Osteoblast (primary cell): ENCODE data around the gene TEX22. TPM values are rescaled to one million over a fixed set of nuclear protein-coding genes. Genes with fewer than 3 reads are reported as not detected.

Experiments used
- DNase-seq: peaks from one replicate; pipeline ENCODE4 v3.0.0; 2011; ENCODE audit warnings: low spot score, mixed read lengths; ENCODE audit not compliant: insufficient read length; ENCODE audit errors: missing footprints
- H2AFZ ChIP-seq: 2 replicates; pipeline ENCODE4 v1.6.0; 2011; ENCODE audit warnings: mild to moderate bottlenecking, low read length
- H3K27ac ChIP-seq: 2 replicates; pipeline ENCODE4 v1.5.1; 2011; ENCODE audit warnings: mild to moderate bottlenecking, low read depth, low read length, moderate library complexity
- H3K27me3 ChIP-seq: 2 replicates; pipeline ENCODE4 v1.6.0; 2012; ENCODE audit warnings: mild to moderate bottlenecking, control low read depth, inconsistent platforms, low read length, moderate library complexity; ENCODE audit not compliant: insufficient read depth
- H3K36me3 ChIP-seq: 2 replicates; pipeline ENCODE4 v1.5.1; 2011; ENCODE audit warnings: mild to moderate bottlenecking, low read length, control low read depth, moderate library complexity; ENCODE audit not compliant: insufficient read depth
- H3K4me1 ChIP-seq: 2 replicates; pipeline ENCODE4 v1.5.1; 2011; ENCODE audit warnings: mild to moderate bottlenecking, low read length, control low read depth, moderate library complexity; ENCODE audit not compliant: insufficient read depth
- H3K4me2 ChIP-seq: 2 replicates; pipeline ENCODE4 v1.6.0; 2011; ENCODE audit warnings: mild to moderate bottlenecking, low read length; ENCODE audit not compliant: insufficient read depth
- H3K4me3 ChIP-seq: fragments of 200-600 bp; sonication (generic); 3 replicates; pipeline ENCODE4 v1.5.1; 2012; ENCODE audit warnings: mild to moderate bottlenecking, low read length, inconsistent platforms; ENCODE audit not compliant: insufficient read depth
- H3K79me2 ChIP-seq: 2 replicates; pipeline ENCODE4 v1.6.0; 2012; ENCODE audit warnings: mild to moderate bottlenecking, low read length, control low read depth, inconsistent platforms; ENCODE audit not compliant: insufficient read depth
- H3K9me3 ChIP-seq: 2 replicates; pipeline ENCODE4 v1.5.1; 2011; ENCODE audit warnings: low read depth, low read length, control low read depth
- H4K20me1 ChIP-seq: 2 replicates; pipeline ENCODE4 v1.6.0; 2012; ENCODE audit warnings: mild to moderate bottlenecking, low read length, control low read depth; ENCODE audit not compliant: insufficient read depth
- total RNA-seq: library from RNA; depleted of rRNA; stranded (reverse); fragments of >200 nt; gene quantifications from 2 replicates; pipeline ENCODE4 v1.2.3, GENCODE V29; 2012
- TF ChIP-seq, protein P1 (sequence below): IDR thresholded peaks from 2 replicates; pipeline ENCODE4 v1.5.1; 2011; ENCODE audit warnings: mild to moderate bottlenecking, low read depth, low read length, moderate library complexity; ENCODE audit errors: extremely low read depth

The TEX22 gene
- total RNA-seq, 1 donor = under 0.01 TPM

DNA sequence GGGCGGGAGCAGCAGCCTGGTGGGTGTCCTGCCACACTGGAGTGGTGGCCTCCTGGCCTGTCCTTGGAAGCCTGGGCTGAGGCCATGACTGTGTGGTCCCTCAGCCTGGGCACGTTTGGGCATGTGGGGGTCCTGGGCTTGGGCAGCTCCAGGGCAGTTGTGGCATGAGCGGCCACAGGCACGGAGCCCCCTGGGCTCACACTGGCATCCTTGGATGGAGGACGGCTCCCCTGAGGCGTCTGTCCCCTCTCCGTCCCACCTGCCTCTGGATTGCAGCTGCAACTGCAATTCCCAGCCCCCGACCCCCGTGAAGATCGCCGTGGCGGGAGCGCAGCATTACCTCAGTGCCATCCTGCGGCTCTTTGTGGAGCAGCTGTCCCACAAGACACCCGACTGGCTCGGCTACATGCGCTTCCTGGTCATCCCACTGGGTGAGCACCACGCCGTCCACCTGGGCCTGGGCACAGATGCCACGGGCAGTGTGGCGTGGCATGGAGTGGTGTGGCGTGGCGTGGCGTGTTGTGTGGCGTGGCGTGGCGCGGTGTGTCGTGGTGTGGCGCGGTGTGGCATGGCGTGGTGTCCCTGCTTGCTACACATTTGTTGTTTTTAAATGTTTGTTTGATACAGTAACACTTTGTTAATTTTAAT, 15.1 kb upstream of the TEX22 start:
- Histone ChIP-seq H3K9me3 (no peaks in the 10 kb centered on the region), H3K36me3 (no peaks in the 10 kb centered on the region), H3K4me2 (no peak overlapping the region), H3K27me3 (no peaks in the 10 kb centered on the region), H4K20me1 (no peaks in the 10 kb centered on the region), H3K4me3 (no peak overlapping the region), H2AFZ (no peak overlapping the region), H3K4me1 (no peaks in the 10 kb centered on the region), H3K79me2 (no peaks in the 10 kb centered on the region), H3K27ac (no peak overlapping the region)
- DNase-seq = peak; percentile 81
- TF ChIP-seq, protein P1, sequence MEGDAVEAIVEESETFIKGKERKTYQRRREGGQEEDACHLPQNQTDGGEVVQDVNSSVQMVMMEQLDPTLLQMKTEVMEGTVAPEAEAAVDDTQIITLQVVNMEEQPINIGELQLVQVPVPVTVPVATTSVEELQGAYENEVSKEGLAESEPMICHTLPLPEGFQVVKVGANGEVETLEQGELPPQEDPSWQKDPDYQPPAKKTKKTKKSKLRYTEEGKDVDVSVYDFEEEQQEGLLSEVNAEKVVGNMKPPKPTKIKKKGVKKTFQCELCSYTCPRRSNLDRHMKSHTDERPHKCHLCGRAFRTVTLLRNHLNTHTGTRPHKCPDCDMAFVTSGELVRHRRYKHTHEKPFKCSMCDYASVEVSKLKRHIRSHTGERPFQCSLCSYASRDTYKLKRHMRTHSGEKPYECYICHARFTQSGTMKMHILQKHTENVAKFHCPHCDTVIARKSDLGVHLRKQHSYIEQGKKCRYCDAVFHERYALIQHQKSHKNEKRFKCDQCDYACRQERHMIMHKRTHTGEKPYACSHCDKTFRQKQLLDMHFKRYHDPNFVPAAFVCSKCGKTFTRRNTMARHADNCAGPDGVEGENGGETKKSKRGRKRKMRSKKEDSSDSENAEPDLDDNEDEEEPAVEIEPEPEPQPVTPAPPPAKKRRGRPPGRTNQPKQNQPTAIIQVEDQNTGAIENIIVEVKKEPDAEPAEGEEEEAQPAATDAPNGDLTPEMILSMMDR = no peak

DNA sequence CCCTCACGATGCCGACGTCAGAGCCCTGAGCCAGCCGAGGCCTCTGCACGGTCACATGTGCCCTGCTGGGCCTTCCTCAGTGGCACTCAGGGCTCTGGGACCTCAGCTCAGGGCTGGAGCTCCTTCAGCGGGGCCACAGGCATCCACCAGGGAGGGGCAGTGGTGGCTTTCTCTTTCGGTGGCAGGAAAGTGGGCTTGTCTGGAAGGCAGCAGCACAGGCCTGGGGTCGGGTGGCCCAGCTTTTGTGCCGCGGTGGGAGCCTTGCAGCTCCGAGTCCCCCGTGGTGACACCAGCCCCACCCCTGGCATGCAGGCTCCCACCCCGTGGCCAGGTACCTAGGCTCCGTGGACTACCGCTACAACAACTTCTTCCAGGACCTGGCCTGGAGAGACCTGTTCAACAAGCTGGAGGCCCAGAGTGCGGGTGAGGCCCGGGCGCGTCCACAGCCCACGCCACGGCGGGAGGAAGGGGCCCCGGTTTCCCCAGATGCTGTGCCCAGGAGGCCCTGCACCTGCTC, 14.2 kb upstream of the TEX22 start:
- Histone ChIP-seq H4K20me1 (no peaks in the 10 kb centered on the region), H3K4me2 (no peak overlapping the region), H3K4me1 (no peaks in the 10 kb centered on the region), H2AFZ (no peak overlapping the region), H3K4me3 (no peak overlapping the region), H3K79me2 (no peaks in the 10 kb centered on the region), H3K27me3 (no peaks in the 10 kb centered on the region), H3K36me3 (no peaks in the 10 kb centered on the region), H3K9me3 (no peaks in the 10 kb centered on the region), H3K27ac (no peak overlapping the region)
- TF ChIP-seq, protein P1 = no peak
- DNase-seq = peak; percentile 59

GRCh38 chr14:105384605-105385321, 13.6 kb upstream of the TEX22 start:
- H2AFZ ChIP-seq = no peak overlapping the region
- no peak overlapping the region for H3K4me2 ChIP-seq
- DNase-seq = peak; percentile 75

DNA sequence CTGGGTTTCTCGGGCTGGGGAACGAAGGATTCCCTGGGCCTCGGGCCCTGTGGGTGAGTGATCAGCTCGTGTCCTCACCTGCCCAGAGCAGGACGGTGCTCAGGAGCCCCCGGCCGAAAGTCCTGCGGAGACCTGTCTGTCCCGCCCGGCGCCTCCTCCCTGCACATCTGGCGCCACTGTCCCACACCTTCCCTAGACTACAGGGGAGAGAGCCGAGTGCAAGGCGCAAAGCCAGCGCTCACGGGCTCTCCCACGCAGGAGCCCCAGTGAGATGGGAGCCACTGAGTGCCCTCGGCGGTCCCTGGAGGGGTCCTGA, 13.1 kb upstream of the TEX22 start:
- peak; percentile 65 for DNase-seq
- H3K9me3 ChIP-seq = no peaks in the 10 kb centered on the region
- H3K27ac ChIP-seq = no peak overlapping the region
- H3K4me3 ChIP-seq = no peak overlapping the region
- no peaks in the 10 kb centered on the region for H4K20me1 ChIP-seq
- no peaks in the 10 kb centered on the region for H3K79me2 ChIP-seq
- no peak overlapping the region for H3K4me2 ChIP-seq
- H3K27me3 ChIP-seq = no peaks in the 10 kb centered on the region
- TF ChIP-seq, protein P1 = no peak
- no peaks in the 10 kb centered on the region for H3K36me3 ChIP-seq
- no peak overlapping the region for H2AFZ ChIP-seq
- no peaks in the 10 kb centered on the region for H3K4me1 ChIP-seq

More at GRCh38 chr14:105384605-105385321, 13.6 kb upstream of the TEX22 start:
- Histone ChIP-seq H3K9me3 (no peaks in the 10 kb centered on the region), H3K36me3 (no peaks in the 10 kb centered on the region), H3K4me1 (no peaks in the 10 kb centered on the region), H4K20me1 (no peaks in the 10 kb centered on the region), H3K27ac (no peak overlapping the region), H3K4me3 (no peak overlapping the region), H3K27me3 (no peaks in the 10 kb centered on the region), H3K79me2 (no peaks in the 10 kb centered on the region)
- TF ChIP-seq, protein P1 = no peak
